ENCODE measurements around the gene LONRF2.

The LONRF2 gene

GRCh38 chr2:100299548-100299947 is 22.8 kb downstream of the LONRF2 start:
- no peak for DNase-seq

DNA sequence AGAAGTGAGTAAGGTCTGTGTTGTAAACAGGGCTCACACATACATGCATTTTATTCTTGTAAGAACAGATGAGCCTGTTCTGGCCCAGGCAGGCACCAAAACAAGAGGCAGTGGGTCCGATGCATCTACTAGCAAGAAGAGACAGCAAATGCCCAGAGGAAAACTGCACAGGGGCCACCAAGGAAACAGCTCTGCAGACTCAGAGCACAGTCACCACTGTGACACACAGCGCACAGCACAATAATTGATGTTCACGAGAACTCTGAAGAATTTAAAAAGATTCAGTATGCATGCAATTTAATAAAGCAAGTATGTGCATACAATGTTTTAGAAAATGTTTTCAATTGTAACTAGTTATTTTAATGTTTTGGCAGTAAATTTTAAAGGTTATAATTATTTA is 24.8 kb downstream of the LONRF2 start:
- DNase-seq = no peak

DNA sequence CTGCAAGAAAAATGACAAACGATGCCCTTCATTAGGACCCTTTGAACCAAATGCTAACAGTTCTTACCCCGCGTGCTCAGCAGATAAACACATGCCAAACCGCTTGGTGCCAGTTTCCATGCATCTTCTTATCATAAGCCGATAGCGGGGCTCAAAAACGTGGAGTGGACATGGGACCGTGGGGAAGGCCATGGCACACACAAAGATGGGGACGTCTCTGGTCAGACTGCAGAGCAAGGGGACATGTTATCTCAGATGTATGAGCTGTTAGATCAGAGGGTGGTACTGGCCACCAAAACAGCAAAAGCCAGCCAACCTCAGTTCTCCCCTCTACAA is 28.2 kb downstream of the LONRF2 start:
- DNase-seq = no peak

GRCh38 chr2:100293341-100294161 is 28.8 kb downstream of the LONRF2 start:
- DNase-seq = no peak

GRCh38 chr2:100292022-100292580 is 30.2 kb downstream of the LONRF2 start:
- DNase-seq = no peak

- no peak for DNase-seq
Observed at GRCh38 chr2:100291152-100291970, 30.9 kb downstream of the LONRF2 start.

DNA sequence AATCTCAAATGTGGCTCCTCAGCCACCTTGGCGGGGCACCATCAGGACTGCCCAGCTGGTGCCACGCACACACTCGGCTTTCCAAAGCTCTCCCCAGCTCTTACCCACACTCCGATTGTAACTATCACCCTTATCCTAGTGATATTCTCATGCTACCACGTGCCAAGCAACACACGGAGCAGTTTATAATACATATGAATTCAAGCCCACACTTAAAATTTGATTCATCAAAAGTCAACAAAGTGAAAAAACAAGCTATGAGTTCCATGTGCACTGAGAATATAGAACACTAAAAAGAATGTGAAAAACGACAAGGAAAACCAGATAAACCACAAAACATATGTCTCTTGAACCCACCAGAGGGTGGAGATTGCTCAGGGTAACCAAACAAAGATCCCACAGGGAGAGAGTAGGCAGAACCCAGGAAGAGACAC is 31.6 kb downstream of the LONRF2 start:
- no peak for DNase-seq

GRCh38 chr2:100289020-100289419 is 33.3 kb downstream of the LONRF2 start:
- DNase-seq = no peak

DNA sequence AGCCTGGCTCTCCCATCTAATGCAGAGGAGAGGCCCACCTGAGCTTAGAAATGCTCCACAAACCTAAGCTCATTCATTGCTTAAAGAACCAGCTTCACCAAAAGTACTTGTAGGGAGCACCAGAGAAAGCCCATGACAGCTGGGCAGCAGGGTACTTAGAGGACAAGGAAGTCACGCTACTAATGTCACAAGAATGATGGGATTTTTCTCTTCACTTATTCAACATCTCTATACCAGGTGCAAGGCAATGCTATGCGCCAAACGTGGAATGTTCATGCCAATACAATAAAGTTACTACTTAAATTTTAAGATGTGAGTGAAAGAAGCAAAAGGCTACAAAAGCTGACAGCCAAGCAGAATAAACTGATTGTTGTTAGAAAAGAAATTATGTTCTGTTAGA is 36.0 kb downstream of the LONRF2 start:
- no peak for DNase-seq

DNA sequence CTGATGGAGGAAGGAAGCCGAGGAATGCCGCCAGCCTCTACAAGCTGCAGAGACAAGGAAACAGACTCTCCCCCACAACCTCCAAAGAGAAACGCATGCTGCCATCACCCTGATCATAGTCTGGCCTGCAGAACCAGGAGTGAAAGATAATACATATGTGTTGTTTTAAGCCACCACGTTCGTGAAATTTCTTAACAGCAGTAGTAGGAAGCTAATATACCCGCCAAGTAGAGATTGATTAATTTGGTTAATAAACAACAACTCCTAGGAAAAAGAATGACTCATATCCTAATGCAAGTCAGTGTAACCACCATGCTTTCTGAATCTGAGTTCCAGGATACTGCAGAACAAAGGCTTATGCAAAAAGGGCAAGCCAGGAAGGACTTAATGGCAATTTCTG is 36.6 kb downstream of the LONRF2 start:
- DNase-seq = no peak

DNA sequence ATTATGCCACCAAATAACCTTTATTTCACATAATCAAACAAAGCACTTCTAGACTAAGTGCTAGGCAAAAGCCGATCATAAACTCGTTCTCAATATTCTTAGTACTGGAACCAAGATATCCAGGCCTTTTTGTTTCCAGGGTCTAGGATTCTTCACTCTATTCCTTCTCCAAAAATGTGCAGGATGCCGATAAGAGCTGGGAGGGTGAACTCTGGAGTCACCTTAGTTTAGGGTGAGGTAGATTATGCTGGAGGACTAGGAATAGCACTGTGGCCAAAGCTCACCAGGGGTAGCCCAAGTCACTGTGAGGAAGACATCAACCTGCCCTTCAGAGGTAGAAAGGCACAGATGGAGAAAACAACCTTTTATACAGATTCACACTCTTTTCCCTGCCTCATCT is 37.3 kb downstream of the LONRF2 start:
- DNase-seq = no peak

GRCh38 chr2:100283724-100284501 is 38.4 kb downstream of the LONRF2 start:
- no peak for DNase-seq

GRCh38 chr2:100281521-100282438 is 40.5 kb downstream of the LONRF2 start:
- DNase-seq = no peak

- no peak for DNase-seq
Observed at GRCh38 chr2:100279586-100280534, 42.4 kb downstream of the LONRF2 start.

GRCh38 chr2:100278986-100279385 is 43.3 kb downstream of the LONRF2 start:
- no peak for DNase-seq

DNA sequence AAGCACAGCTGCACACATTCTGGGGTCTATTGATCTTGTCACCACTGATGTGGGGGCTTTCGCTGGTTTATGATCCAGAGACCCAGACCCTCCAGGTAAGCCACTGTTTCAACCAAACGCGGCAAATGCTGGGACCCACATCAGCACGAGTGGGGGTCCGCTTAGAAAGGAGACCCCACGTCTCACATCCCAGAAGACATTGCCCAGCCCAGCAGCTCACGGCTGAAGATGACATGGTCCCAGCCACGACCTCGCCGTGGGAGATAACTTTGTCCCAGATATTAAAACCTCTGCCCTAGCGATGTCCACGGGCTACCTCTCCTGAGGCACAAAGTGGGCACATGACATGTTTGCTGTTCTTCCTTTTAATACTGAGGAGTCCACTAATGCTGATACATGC is 43.8 kb downstream of the LONRF2 start:
- no peak for DNase-seq

GRCh38 chr2:100277540-100278207 is 44.6 kb downstream of the LONRF2 start:
- DNase-seq = no peak

GRCh38 chr2:100276716-100277115 is 45.6 kb downstream of the LONRF2 start:
- DNase-seq = no peak

GRCh38 chr2:100275200-100275589 is 47.1 kb downstream of the LONRF2 start:
- DNase-seq = no peak

DNA sequence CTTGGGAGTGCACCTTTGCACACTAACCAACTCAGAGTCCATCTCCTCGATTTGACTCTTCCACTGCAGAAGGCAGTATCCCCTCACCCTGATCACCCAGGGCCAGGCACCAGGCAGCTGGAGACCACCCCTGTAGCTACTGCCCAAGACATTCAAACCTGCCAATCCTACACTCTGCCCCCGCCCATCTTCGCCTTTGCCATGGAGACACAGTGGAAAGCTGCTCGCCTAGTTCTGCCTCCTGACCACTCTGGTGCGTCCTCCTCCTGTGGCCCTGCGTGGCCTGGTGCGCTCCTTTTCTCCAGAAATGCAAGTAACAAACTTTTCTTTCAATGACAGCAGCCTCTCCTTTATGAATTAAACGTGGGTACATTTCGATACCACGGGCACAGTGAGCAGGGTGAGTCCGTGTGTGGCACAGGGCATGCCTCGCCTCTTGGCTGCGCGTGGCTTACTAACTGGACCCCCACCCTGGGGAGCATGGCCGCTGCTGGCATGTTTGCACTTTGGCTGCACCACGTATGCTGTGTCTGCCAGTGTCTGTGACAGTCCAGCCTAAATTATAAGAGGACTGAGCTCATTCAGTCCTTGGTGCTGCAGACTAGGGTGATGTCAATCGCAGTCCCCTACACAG is 47.6 kb downstream of the LONRF2 start:
- DNase-seq = no peak
